Head of caudate nucleus (tissue), 42 donors: ENCODE results near the gene SH2D7.

Experiments used
- DNase-seq, 42 donors: peaks; one replicate each; pipeline versions ENCODE4 v3.0.0 to v3.0.0-alpha.2; 2020 to 2021; ENCODE audit warnings: mixed read lengths in 7 of 42
- intact Hi-C: fragments of 100-400 bp; cut with DNase I; formaldehyde crosslinking; loops from one replicate; pipeline ENCODE4 v1.15.0; 2022

The SH2D7 gene

GRCh38 chr15:78076231-78077052 lies 15.9 kb upstream of the SH2D7 start:
- intact Hi-C loops: no loop called here
- DNase-seq: peak in 4 of 42 donors; percentile 20 to 50 (median 24)

- DNase-seq: peak in 41 of 42 donors; percentile 27 to 90 (median 77)
- intact Hi-C loops: no loop called here
These were observed 15.1 kb upstream of the SH2D7 start, which contains the start of gene TBC1D2B for GRCh38 chr15:78077053-78077870. Gene TBC1D2B (minus strand): TSS chr15:78077711. CDS start chr15:78077652, 59 bp downstream.

GRCh38 chr15:78077871-78078210 lies 14.5 kb upstream of the SH2D7 start:
- intact Hi-C loops: no loop called here
- no peak for DNase-seq

GRCh38 chr15:78079298-78080087 lies 12.9 kb upstream of the SH2D7 start:
- intact Hi-C loops: no loop called here
- DNase-seq: peak in 1 of 42 donors; percentile 18

- no peak for DNase-seq
- intact Hi-C loops: no loop called here
These were observed 12.3 kb upstream of the SH2D7 start for GRCh38 chr15:78080088-78080460.

GRCh38 chr15:78082106-78082742 lies 10.1 kb upstream of the SH2D7 start:
- peak in 1 of 42 donors; percentile 19 for DNase-seq
- intact Hi-C loops: no loop called here

- no peak for DNase-seq
- intact Hi-C loops: no loop called here
These were observed 9.6 kb upstream of the SH2D7 start for GRCh38 chr15:78082743-78083110.

- no peak for DNase-seq
- intact Hi-C loops: no loop called here
These were observed 9.2 kb upstream of the SH2D7 start for GRCh38 chr15:78083186-78083585.

GRCh38 chr15:78083687-78084448 lies 8.5 kb upstream of the SH2D7 start:
- intact Hi-C loops: no loop called here
- DNase-seq: no peak

- intact Hi-C loops: no loop called here
These were observed 8.0 kb upstream of the SH2D7 start for GRCh38 chr15:78084449-78084750.

GRCh38 chr15:78085928-78086327 lies 6.4 kb upstream of the SH2D7 start:
- intact Hi-C loops: no loop called here
- no peak for DNase-seq

More at GRCh38 chr15:78084449-78084750, 8.0 kb upstream of the SH2D7 start:
- no peak for DNase-seq

- intact Hi-C loops: no loop called here
- DNase-seq: peak in 1 of 42 donors; percentile 28
These were observed 4.2 kb upstream of the SH2D7 start for GRCh38 chr15:78087951-78088772.

- intact Hi-C loops: no loop called here
These were observed 3.6 kb upstream of the SH2D7 start for GRCh38 chr15:78088773-78089080.

GRCh38 chr15:78090422-78091063 lies 1.8 kb upstream of the SH2D7 start:
- intact Hi-C loops: no loop called here

More at GRCh38 chr15:78088773-78089080, 3.6 kb upstream of the SH2D7 start:
- DNase-seq: no peak

GRCh38 chr15:78093242-78094020 lies 1.1 kb downstream of the SH2D7 start:
- intact Hi-C loops: no loop called here
- peak in 2 of 42 donors; percentile 12 to 16 for DNase-seq

More at GRCh38 chr15:78090422-78091063, 1.8 kb upstream of the SH2D7 start:
- DNase-seq: no peak

GRCh38 chr15:78097667-78098066 lies 5.3 kb downstream of the SH2D7 start:
- no peak for DNase-seq
- intact Hi-C loops: no loop called here
